ENCODE results near the gene ABR. TPM values are rescaled to one million over a fixed set of nuclear protein-coding genes. Genes with fewer than 3 reads are reported as not detected.

Gene ABR
- total and polyA plus RNA-seq, 9 donors, result 25.0 to 94.6 (median 60.2) TPM

- TF ChIP-seq POLR2A (IDR thresholded peaks at IDR 0.05), result no peak
- no peak for TF ChIP-seq EP300 (IDR thresholded peaks at IDR 0.05)
- TF ChIP-seq, protein P1, sequence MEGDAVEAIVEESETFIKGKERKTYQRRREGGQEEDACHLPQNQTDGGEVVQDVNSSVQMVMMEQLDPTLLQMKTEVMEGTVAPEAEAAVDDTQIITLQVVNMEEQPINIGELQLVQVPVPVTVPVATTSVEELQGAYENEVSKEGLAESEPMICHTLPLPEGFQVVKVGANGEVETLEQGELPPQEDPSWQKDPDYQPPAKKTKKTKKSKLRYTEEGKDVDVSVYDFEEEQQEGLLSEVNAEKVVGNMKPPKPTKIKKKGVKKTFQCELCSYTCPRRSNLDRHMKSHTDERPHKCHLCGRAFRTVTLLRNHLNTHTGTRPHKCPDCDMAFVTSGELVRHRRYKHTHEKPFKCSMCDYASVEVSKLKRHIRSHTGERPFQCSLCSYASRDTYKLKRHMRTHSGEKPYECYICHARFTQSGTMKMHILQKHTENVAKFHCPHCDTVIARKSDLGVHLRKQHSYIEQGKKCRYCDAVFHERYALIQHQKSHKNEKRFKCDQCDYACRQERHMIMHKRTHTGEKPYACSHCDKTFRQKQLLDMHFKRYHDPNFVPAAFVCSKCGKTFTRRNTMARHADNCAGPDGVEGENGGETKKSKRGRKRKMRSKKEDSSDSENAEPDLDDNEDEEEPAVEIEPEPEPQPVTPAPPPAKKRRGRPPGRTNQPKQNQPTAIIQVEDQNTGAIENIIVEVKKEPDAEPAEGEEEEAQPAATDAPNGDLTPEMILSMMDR (IDR thresholded peaks at IDR 0.05), result no peak
- DNase-seq, result no peak
- Histone ChIP-seq H3K36me3 (no peaks in the 10 kb centered on the region), H3K9me3 (no peaks in the 10 kb centered on the region), H3K27ac (no peak overlapping the region), H3K4me3 (no peak overlapping the region), H3K4me1 (ENCODE audit: insufficient read depth) (peaks cover 1% of the 10 kb centered on the region), H3K27me3 (no peaks in the 10 kb centered on the region)
- intact Hi-C loops (cut with DNase I), result no loop called here
- 94 to 99% (median 96%) methylated on average over 8 to 9 of the region's 9 CpGs for WGBS, 3 donors
Observed at GRCh38 chr17:967122-967521, 212.7 kb downstream of the ABR start.

DNA sequence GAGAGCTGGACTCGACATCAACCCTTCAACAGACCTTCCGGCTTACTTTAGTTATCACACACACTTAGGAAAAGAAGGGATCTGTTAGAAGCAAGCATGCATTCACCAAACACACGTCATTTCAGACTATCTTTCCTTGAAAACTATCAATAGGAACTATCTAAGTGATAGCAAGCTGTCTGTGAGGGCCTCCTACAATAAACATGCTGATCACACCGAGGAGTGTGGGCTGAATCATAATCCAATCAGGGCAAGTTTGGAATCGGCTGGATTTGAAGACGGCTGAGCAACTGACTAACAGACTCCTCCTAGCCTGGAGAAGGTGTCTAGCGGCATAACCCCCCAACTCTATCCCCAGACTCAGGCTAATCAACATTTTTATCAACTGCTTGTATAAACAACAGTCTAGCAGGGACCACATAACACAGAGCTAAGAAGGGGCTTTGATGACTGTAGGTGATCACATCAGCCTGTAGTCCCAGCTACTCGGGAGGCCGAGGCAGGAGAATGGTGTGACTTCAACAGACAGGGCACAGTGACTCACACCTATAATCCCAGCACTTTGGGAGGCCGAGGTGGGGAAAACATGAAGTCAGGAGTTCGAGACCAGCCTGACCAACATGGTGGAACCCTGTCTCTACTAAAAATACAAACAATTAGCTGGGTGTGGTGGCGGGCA is 214.3 kb downstream of the ABR start:
- no peak overlapping the region for H3K27ac ChIP-seq
- no peak for DNase-seq
- no peak overlapping the region for H3K4me3 ChIP-seq
- H3K4me1 ChIP-seq (ENCODE audit: insufficient read depth), result peaks cover 1% of the 10 kb centered on the region
- no peak for TF ChIP-seq POLR2A (IDR thresholded peaks at IDR 0.05)
- TF ChIP-seq, protein P1 (IDR thresholded peaks at IDR 0.05), result no peak
- TF ChIP-seq EP300 (IDR thresholded peaks at IDR 0.05), result no peak
- H3K9me3 ChIP-seq, result no peaks in the 10 kb centered on the region
- intact Hi-C loops (cut with DNase I), result no loop called here
- H3K27me3 ChIP-seq, result no peaks in the 10 kb centered on the region
- H3K36me3 ChIP-seq, result no peaks in the 10 kb centered on the region
- WGBS, 3 donors, result 80 to 87% (median 83%) methylated on average over 12 of the region's 12 CpGs

DNA sequence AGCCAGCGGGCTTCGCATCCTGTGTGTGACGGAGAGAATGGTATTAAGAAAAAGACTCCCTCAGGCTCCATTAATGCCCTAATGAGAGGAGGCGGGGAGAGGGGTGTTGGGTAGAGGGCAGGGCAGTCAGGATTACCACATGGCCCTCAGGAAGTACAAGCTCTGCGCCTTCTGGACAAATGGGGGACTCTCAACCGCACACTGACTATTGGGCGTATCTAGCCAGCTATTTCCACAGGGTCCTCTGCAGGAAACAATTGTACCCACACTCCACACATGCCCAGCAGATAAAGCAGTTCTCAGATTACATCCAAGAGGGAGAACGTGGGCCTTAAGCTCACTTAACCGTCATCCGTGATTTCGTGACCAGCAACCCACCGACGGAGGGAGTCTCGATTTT is 214.9 kb downstream of the ABR start:
- 81 to 86% (median 85%) methylated on average over 14 of the region's 14 CpGs for WGBS, 3 donors
- Histone ChIP-seq H3K9me3 (no peaks in the 10 kb centered on the region), H3K4me3 (no peak overlapping the region), H3K36me3 (no peaks in the 10 kb centered on the region), H3K27me3 (no peaks in the 10 kb centered on the region), H3K4me1 (ENCODE audit: insufficient read depth) (peaks cover 1% of the 10 kb centered on the region), H3K27ac (no peak overlapping the region)
- no peak for DNase-seq
- intact Hi-C loops (cut with DNase I), result no loop called here
- TF ChIP-seq POLR2A (IDR thresholded peaks at IDR 0.05) (no peak), EP300 (IDR thresholded peaks at IDR 0.05) (no peak)
- TF ChIP-seq, protein P1 (IDR thresholded peaks at IDR 0.05), result no peak

GRCh38 chr17:962670-963069 is 217.1 kb downstream of the ABR start:
- TF ChIP-seq, protein P1 (IDR thresholded peaks at IDR 0.05), result no peak
- TF ChIP-seq POLR2A (IDR thresholded peaks at IDR 0.05) (no peak), EP300 (IDR thresholded peaks at IDR 0.05) (no peak)
- 85 to 87% (median 86%) methylated on average over 11 of the region's 11 CpGs for WGBS, 3 donors
- DNase-seq, result no peak
- Histone ChIP-seq H3K4me1 (ENCODE audit: insufficient read depth) (peaks cover 1% of the 10 kb centered on the region), H3K27me3 (no peaks in the 10 kb centered on the region), H3K27ac (no peak overlapping the region), H3K4me3 (no peak overlapping the region), H3K9me3 (no peaks in the 10 kb centered on the region), H3K36me3 (no peaks in the 10 kb centered on the region)
- intact Hi-C loops (cut with DNase I), result no loop called here
